ENCODE measurements around the gene OVCA2.
A peak's percentile ranks its signal among the peaks of the same experiment; 100 is the strongest.

OVCA2 gene

GRCh38 chr17:2034157-2034556 lies 7.7 kb upstream of the OVCA2 start:
- peak overlapping the region; percentile 39 for H3K27ac ChIP-seq (ENCODE audit: insufficient read depth, low read depth, low read length, poor library complexity, severe bottlenecking)
- no peaks in the 10 kb centered on the region for H3K36me3 ChIP-seq (ENCODE audit: control insufficient read depth, insufficient read depth, low read length)
- no peak overlapping the region for H3K4me3 ChIP-seq (ENCODE audit: insufficient read depth, low read depth, low read length)
- H3K4me1 ChIP-seq (ENCODE audit: control insufficient read depth, insufficient read depth, low read length), result peaks cover 19% of the 10 kb centered on the region
- 47 to 52% methylated on average over 6 of the region's 7 CpGs for WGBS, 2 experiments
- H3K9me3 ChIP-seq (ENCODE audit: control insufficient read depth, low read length), result no peaks in the 10 kb centered on the region
- H3K27me3 ChIP-seq (ENCODE audit: control insufficient read depth, insufficient read depth, low read length, poor library complexity, severe bottlenecking), result peaks cover 5% of the 10 kb centered on the region

GRCh38 chr17:2034806-2035540 lies 6.8 kb upstream of the OVCA2 start:
- no peak overlapping the region for H3K4me3 ChIP-seq (ENCODE audit: insufficient read depth, low read depth, low read length)
- H3K9me3 ChIP-seq (ENCODE audit: control insufficient read depth, low read length), result no peaks in the 10 kb centered on the region
- H3K27ac ChIP-seq (ENCODE audit: insufficient read depth, low read depth, low read length, poor library complexity, severe bottlenecking), result no peak overlapping the region
- peaks cover 19% of the 10 kb centered on the region for H3K4me1 ChIP-seq (ENCODE audit: control insufficient read depth, insufficient read depth, low read length)
- no peaks in the 10 kb centered on the region for H3K36me3 ChIP-seq (ENCODE audit: control insufficient read depth, insufficient read depth, low read length)
- WGBS, 2 experiments, result 60 to 67% methylated on average over 8 to 9 of the region's 9 CpGs
- H3K27me3 ChIP-seq (ENCODE audit: control insufficient read depth, insufficient read depth, low read length, poor library complexity, severe bottlenecking), result no peaks in the 10 kb centered on the region

- Histone ChIP-seq H3K27me3 (ENCODE audit: control insufficient read depth, insufficient read depth, low read length, poor library complexity, severe bottlenecking) (no peaks in the 10 kb centered on the region), H3K36me3 (ENCODE audit: control insufficient read depth, insufficient read depth, low read length) (no peaks in the 10 kb centered on the region), H3K9me3 (ENCODE audit: control insufficient read depth, low read length) (no peaks in the 10 kb centered on the region), H3K27ac (ENCODE audit: insufficient read depth, low read depth, low read length, poor library complexity, severe bottlenecking) (no peak overlapping the region), H3K4me3 (ENCODE audit: insufficient read depth, low read depth, low read length) (no peak overlapping the region), H3K4me1 (ENCODE audit: control insufficient read depth, insufficient read depth, low read length) (peaks cover 17% of the 10 kb centered on the region)
- 91% methylated on average over 29 of the region's 29 CpGs for WGBS, 2 experiments
These were observed 6.0 kb upstream of the OVCA2 start for GRCh38 chr17:2035541-2036488.

GRCh38 chr17:2037155-2037554 lies 4.7 kb upstream of the OVCA2 start:
- Histone ChIP-seq H3K27me3 (ENCODE audit: control insufficient read depth, insufficient read depth, low read length, poor library complexity, severe bottlenecking) (no peaks in the 10 kb centered on the region), H3K27ac (ENCODE audit: insufficient read depth, low read depth, low read length, poor library complexity, severe bottlenecking) (no peak overlapping the region), H3K4me1 (ENCODE audit: control insufficient read depth, insufficient read depth, low read length) (peaks cover 14% of the 10 kb centered on the region), H3K36me3 (ENCODE audit: control insufficient read depth, insufficient read depth, low read length) (no peaks in the 10 kb centered on the region), H3K4me3 (ENCODE audit: insufficient read depth, low read depth, low read length) (no peak overlapping the region), H3K9me3 (ENCODE audit: control insufficient read depth, low read length) (no peaks in the 10 kb centered on the region)
- WGBS, 2 experiments, result 93 to 98% methylated on average over 10 of the region's 10 CpGs

- H3K36me3 ChIP-seq (ENCODE audit: control insufficient read depth, insufficient read depth, low read length), result peaks cover 8% of the 10 kb centered on the region
- no peaks in the 10 kb centered on the region for H3K27me3 ChIP-seq (ENCODE audit: control insufficient read depth, insufficient read depth, low read length, poor library complexity, severe bottlenecking)
- peaks cover 7% of the 10 kb centered on the region for H3K4me1 ChIP-seq (ENCODE audit: control insufficient read depth, insufficient read depth, low read length)
- 87 to 94% methylated on average over 7 of the region's 7 CpGs for WGBS, 2 experiments
- H3K27ac ChIP-seq (ENCODE audit: insufficient read depth, low read depth, low read length, poor library complexity, severe bottlenecking), result no peak overlapping the region
- no peaks in the 10 kb centered on the region for H3K9me3 ChIP-seq (ENCODE audit: control insufficient read depth, low read length)
- no peak overlapping the region for H3K4me3 ChIP-seq (ENCODE audit: insufficient read depth, low read depth, low read length)
These were observed 1.5 kb upstream of the OVCA2 start for GRCh38 chr17:2040219-2040827.

- Histone ChIP-seq H3K36me3 (ENCODE audit: control insufficient read depth, insufficient read depth, low read length) (peaks cover 8% of the 10 kb centered on the region), H3K27me3 (ENCODE audit: control insufficient read depth, insufficient read depth, low read length, poor library complexity, severe bottlenecking) (no peaks in the 10 kb centered on the region), H3K4me1 (ENCODE audit: control insufficient read depth, insufficient read depth, low read length) (peaks cover 7% of the 10 kb centered on the region), H3K4me3 (ENCODE audit: insufficient read depth, low read depth, low read length) (peak overlapping the region; percentile 73), H3K9me3 (ENCODE audit: control insufficient read depth, low read length) (no peaks in the 10 kb centered on the region), H3K27ac (ENCODE audit: insufficient read depth, low read depth, low read length, poor library complexity, severe bottlenecking) (no peak overlapping the region)
- WGBS, 2 experiments, result 62 to 64% methylated on average over 16 of the region's 16 CpGs
These were observed 771 bp upstream of the OVCA2 start for GRCh38 chr17:2040942-2041560.

GRCh38 chr17:2042390-2042847 lies 597 bp downstream of the OVCA2 start:
- WGBS, 2 experiments, result 38 to 39% methylated on average over 17 of the region's 17 CpGs
- no peaks in the 10 kb centered on the region for H3K9me3 ChIP-seq (ENCODE audit: control insufficient read depth, low read length)
- peaks cover 7% of the 10 kb centered on the region for H3K4me1 ChIP-seq (ENCODE audit: control insufficient read depth, insufficient read depth, low read length)
- H3K27me3 ChIP-seq (ENCODE audit: control insufficient read depth, insufficient read depth, low read length, poor library complexity, severe bottlenecking), result peaks cover 7% of the 10 kb centered on the region
- peaks cover 8% of the 10 kb centered on the region for H3K36me3 ChIP-seq (ENCODE audit: control insufficient read depth, insufficient read depth, low read length)
- peak overlapping the region; percentile 73 for H3K4me3 ChIP-seq (ENCODE audit: insufficient read depth, low read depth, low read length)
- peak overlapping the region; percentile 30 for H3K27ac ChIP-seq (ENCODE audit: insufficient read depth, low read depth, low read length, poor library complexity, severe bottlenecking)

GRCh38 chr17:2042933-2043332 lies 1.1 kb downstream of the OVCA2 start:
- 92 to 93% methylated on average over 5 of the region's 5 CpGs for WGBS, 2 experiments

GRCh38 chr17:2043785-2044184 lies 2.0 kb downstream of the OVCA2 start:
- Histone ChIP-seq H3K4me1 (ENCODE audit: control insufficient read depth, insufficient read depth, low read length) (peaks cover 10% of the 10 kb centered on the region), H3K4me3 (ENCODE audit: insufficient read depth, low read depth, low read length) (no peak overlapping the region), H3K27me3 (ENCODE audit: control insufficient read depth, insufficient read depth, low read length, poor library complexity, severe bottlenecking) (peaks cover 21% of the 10 kb centered on the region), H3K27ac (ENCODE audit: insufficient read depth, low read depth, low read length, poor library complexity, severe bottlenecking) (no peak overlapping the region), H3K36me3 (ENCODE audit: control insufficient read depth, insufficient read depth, low read length) (peaks cover 8% of the 10 kb centered on the region), H3K9me3 (ENCODE audit: control insufficient read depth, low read length) (no peaks in the 10 kb centered on the region)
- 89 to 97% methylated on average over 6 of the region's 6 CpGs for WGBS, 2 experiments

More at GRCh38 chr17:2042933-2043332, 1.1 kb downstream of the OVCA2 start:
- H3K4me1 ChIP-seq (ENCODE audit: control insufficient read depth, insufficient read depth, low read length), result peaks cover 7% of the 10 kb centered on the region
- peak overlapping the region; percentile 73 for H3K4me3 ChIP-seq (ENCODE audit: insufficient read depth, low read depth, low read length)
- peaks cover 8% of the 10 kb centered on the region for H3K36me3 ChIP-seq (ENCODE audit: control insufficient read depth, insufficient read depth, low read length)
- no peak overlapping the region for H3K27ac ChIP-seq (ENCODE audit: insufficient read depth, low read depth, low read length, poor library complexity, severe bottlenecking)
- no peaks in the 10 kb centered on the region for H3K9me3 ChIP-seq (ENCODE audit: control insufficient read depth, low read length)
- peaks cover 13% of the 10 kb centered on the region for H3K27me3 ChIP-seq (ENCODE audit: control insufficient read depth, insufficient read depth, low read length, poor library complexity, severe bottlenecking)

Data from ectodermal cell (in vitro differentiated cells).